Fibroblast of mammary gland (primary cell): ENCODE measurements around the gene PUSL1.

Experiments
- DNase-seq: peaks from one replicate; pipeline ENCODE4 v3.0.0-alpha.2; 2010; ENCODE audit warnings: low read depth
- H3K4me3 ChIP-seq: 2 replicates; pipeline ENCODE4 v1.5.1; 2011; ENCODE audit warnings: low read depth, mild to moderate bottlenecking, low read length, moderate library complexity; ENCODE audit not compliant: control insufficient read depth
- CTCF ChIP-seq: conservative IDR thresholded peaks from 2 replicates; pipeline ENCODE4 v1.5.1; 2011; ENCODE audit warnings: low read depth, low read length, inconsistent platforms; ENCODE audit not compliant: control insufficient read depth, insufficient read depth

The PUSL1 gene

GRCh38 chr1:1294250-1294890 is 14.0 kb upstream of the PUSL1 start:
- DNase-seq = no peak
- H3K4me3 ChIP-seq = no peak overlapping the region
- TF ChIP-seq CTCF = no peak

GRCh38 chr1:1295154-1295923 is 13.1 kb upstream of the PUSL1 start:
- no peak overlapping the region for H3K4me3 ChIP-seq
- TF ChIP-seq CTCF = no peak
- DNase-seq = no peak

GRCh38 chr1:1296070-1297061 is 12.0 kb upstream of the PUSL1 start:
- no peak overlapping the region for H3K4me3 ChIP-seq
- TF ChIP-seq CTCF = no peak

GRCh38 chr1:1297802-1298424 is 10.5 kb upstream of the PUSL1 start:
- TF ChIP-seq CTCF = no peak
- H3K4me3 ChIP-seq = no peak overlapping the region
- DNase-seq = no peak

More at GRCh38 chr1:1296070-1297061, 12.0 kb upstream of the PUSL1 start:
- DNase-seq = no peak

- no peak for DNase-seq
- TF ChIP-seq CTCF = no peak
- H3K4me3 ChIP-seq = no peak overlapping the region
These were observed 9.3 kb upstream of the PUSL1 start for GRCh38 chr1:1298861-1299685.
